ENCODE results near the gene ERGIC3.

Gene ERGIC3

DNA sequence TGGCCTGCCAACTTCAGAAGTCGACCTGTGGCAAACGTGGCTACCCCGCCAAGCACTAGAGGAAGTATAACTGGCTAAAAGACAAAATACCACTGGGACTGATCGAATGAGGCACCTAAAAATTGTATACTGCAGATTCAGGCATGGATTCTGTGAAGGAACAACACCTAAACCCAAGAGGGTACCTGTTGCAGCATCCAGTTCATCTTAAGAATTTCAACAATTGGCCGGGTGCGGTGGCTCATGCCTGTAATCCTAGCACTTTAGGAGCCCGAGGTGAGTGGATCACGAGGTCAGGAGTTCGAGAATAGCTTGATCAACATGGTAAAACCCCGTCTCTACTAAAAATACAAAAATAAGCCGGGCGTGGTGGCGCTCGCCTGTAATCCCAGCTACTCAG is 46.5 kb downstream of the ERGIC3 start:
- Histone ChIP-seq H3K79me2 (ENCODE audit: control insufficient read depth, low read length) (no peaks in the 10 kb centered on the region), H3K4me1 (ENCODE audit: control insufficient read depth, low read length) (no peaks in the 10 kb centered on the region), H3K36me3 (ENCODE audit: control insufficient read depth, low read length) (no peaks in the 10 kb centered on the region), H3K4me3 (ENCODE audit: low read length) (no peak overlapping the region), H3K27ac (ENCODE audit: low read depth, low read length) (no peak overlapping the region), H3K4me2 (ENCODE audit: low read length) (no peak overlapping the region), H3K9me2 (replicated peaks; ENCODE audit: control insufficient read depth, low read length) (no peaks in the 10 kb centered on the region), H3F3A (ENCODE audit: control insufficient read depth, insufficient read depth) (no peaks in the 10 kb centered on the region), H4K20me1 (ENCODE audit: control insufficient read depth, insufficient read depth, low read depth, low read length) (no peaks in the 10 kb centered on the region), H3K27me3 (ENCODE audit: control insufficient read depth, low read length) (no peaks in the 10 kb centered on the region), H3K9me3 (ENCODE audit: control insufficient read depth, insufficient read depth, low read length) (no peaks in the 10 kb centered on the region)
- TF ChIP-seq, protein P1, sequence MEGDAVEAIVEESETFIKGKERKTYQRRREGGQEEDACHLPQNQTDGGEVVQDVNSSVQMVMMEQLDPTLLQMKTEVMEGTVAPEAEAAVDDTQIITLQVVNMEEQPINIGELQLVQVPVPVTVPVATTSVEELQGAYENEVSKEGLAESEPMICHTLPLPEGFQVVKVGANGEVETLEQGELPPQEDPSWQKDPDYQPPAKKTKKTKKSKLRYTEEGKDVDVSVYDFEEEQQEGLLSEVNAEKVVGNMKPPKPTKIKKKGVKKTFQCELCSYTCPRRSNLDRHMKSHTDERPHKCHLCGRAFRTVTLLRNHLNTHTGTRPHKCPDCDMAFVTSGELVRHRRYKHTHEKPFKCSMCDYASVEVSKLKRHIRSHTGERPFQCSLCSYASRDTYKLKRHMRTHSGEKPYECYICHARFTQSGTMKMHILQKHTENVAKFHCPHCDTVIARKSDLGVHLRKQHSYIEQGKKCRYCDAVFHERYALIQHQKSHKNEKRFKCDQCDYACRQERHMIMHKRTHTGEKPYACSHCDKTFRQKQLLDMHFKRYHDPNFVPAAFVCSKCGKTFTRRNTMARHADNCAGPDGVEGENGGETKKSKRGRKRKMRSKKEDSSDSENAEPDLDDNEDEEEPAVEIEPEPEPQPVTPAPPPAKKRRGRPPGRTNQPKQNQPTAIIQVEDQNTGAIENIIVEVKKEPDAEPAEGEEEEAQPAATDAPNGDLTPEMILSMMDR (IDR thresholded peaks at IDR 0.05; ENCODE audit: low read depth, low read length, poor library complexity, severe bottlenecking) = no peak
- TF ChIP-seq EZH2phosphoT487 (IDR thresholded peaks at IDR 0.05; ENCODE audit: borderline replicate concordance, low read length) = no peak

DNA sequence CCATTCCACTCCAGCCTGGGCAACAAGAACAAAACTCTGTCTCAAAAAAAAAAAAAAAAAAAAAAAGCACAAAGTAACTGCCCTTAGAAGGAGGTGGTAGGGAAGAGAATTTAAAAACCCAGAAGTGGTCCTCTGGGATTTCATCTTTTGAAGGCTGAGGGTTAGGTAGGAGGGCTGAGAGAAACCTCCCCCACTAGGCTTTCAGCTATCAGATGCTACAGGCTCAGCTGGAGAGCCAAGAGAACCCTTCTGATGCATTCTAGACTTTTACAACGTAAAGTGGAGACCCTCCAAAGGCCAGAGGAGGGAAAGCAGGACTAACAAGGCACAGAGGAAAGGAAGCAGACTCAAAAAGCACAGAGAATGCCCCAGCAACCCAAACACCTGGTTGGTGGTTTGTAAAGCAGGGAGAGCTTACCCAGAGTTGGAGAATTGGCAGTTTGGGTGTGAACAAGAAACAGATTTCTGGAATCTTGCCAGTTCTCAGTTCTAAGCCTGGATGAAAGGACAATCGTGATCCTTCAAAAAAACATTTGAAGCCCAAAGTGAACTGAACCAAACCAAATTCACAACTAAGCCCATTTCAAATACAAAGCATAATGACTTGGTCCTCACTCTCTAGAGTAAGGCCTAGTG is 50.6 kb downstream of the ERGIC3 start:
- Histone ChIP-seq H4K20me1 (ENCODE audit: control insufficient read depth, insufficient read depth, low read depth, low read length) (no peaks in the 10 kb centered on the region), H3K4me3 (ENCODE audit: low read length) (no peak overlapping the region), H3K9me2 (replicated peaks; ENCODE audit: control insufficient read depth, low read length) (no peaks in the 10 kb centered on the region), H3K27me3 (ENCODE audit: control insufficient read depth, low read length) (peaks cover 3% of the 10 kb centered on the region; the same call in 1 of the 2 replicates), H3K4me2 (ENCODE audit: low read length) (no peak overlapping the region), H3K27ac (ENCODE audit: low read depth, low read length) (no peak overlapping the region), H3K4me1 (ENCODE audit: control insufficient read depth, low read length) (no peaks in the 10 kb centered on the region), H3K9me3 (ENCODE audit: control insufficient read depth, insufficient read depth, low read length) (no peaks in the 10 kb centered on the region), H3K79me2 (ENCODE audit: control insufficient read depth, low read length) (no peaks in the 10 kb centered on the region), H3K36me3 (ENCODE audit: control insufficient read depth, low read length) (no peaks in the 10 kb centered on the region), H3F3A (ENCODE audit: control insufficient read depth, insufficient read depth) (no peaks in the 10 kb centered on the region)
- no peak for TF ChIP-seq EZH2phosphoT487 (IDR thresholded peaks at IDR 0.05; ENCODE audit: borderline replicate concordance, low read length)

DNA sequence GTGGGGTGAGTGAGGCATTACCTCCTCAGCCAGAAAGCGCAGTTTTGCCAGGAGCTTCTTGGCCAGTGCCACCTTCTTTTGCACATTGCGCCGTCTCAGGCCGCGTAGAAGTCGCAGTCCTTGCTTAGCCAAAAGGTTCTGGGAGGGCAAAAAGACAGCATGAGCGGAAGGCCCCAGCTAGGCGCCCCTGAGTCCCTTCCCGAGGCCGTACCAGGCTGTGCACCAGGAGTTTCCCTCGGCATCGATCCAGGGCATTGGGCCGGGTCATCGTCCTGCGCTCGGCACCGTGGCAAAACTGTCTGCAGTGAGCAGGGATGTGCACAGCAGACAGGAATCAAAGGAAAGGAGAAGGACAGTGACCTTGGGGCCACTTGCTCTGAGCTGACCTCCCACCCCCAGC is 53.6 kb downstream of the ERGIC3 start:
- no peak for TF ChIP-seq EZH2phosphoT487 (IDR thresholded peaks at IDR 0.05; ENCODE audit: borderline replicate concordance, low read length)
- TF ChIP-seq, protein P1 (IDR thresholded peaks at IDR 0.05; ENCODE audit: low read depth, low read length, poor library complexity, severe bottlenecking) = no peak

DNA sequence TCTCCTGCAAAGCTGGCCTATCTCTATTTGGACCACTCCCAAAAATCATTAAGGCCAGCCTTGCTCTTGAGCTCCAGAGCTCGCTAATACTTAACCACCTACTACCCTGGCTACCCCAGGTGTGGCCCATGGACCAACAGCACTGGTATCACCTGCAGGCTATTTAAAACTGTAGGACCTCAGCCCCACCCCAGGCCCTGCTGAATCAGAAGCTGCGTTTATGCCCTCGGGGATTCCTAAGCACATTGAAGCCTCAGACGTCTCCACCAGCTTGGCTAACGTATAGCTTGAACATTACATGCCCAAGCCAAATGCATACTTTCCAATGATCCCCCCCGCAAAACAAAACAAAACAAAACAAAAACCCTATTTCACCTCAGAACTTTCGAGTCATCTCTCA is 54.0 kb downstream of the ERGIC3 start:
- TF ChIP-seq EZH2phosphoT487 (IDR thresholded peaks at IDR 0.05; ENCODE audit: borderline replicate concordance, low read length) = no peak
- TF ChIP-seq, protein P1 (IDR thresholded peaks at IDR 0.05; ENCODE audit: low read depth, low read length, poor library complexity, severe bottlenecking) = no peak
- Histone ChIP-seq H3K9me3 (ENCODE audit: control insufficient read depth, insufficient read depth, low read length) (no peaks in the 10 kb centered on the region), H4K20me1 (ENCODE audit: control insufficient read depth, insufficient read depth, low read depth, low read length) (no peaks in the 10 kb centered on the region), H3K36me3 (ENCODE audit: control insufficient read depth, low read length) (no peaks in the 10 kb centered on the region), H3F3A (ENCODE audit: control insufficient read depth, insufficient read depth) (no peaks in the 10 kb centered on the region), H3K4me3 (ENCODE audit: low read length) (no peak overlapping the region), H3K79me2 (ENCODE audit: control insufficient read depth, low read length) (no peaks in the 10 kb centered on the region), H3K9me2 (replicated peaks; ENCODE audit: control insufficient read depth, low read length) (no peaks in the 10 kb centered on the region), H3K27me3 (ENCODE audit: control insufficient read depth, low read length) (peaks cover 20% of the 10 kb centered on the region), H3K27ac (ENCODE audit: low read depth, low read length) (no peak overlapping the region), H3K4me2 (ENCODE audit: low read length) (no peak overlapping the region), H3K4me1 (ENCODE audit: control insufficient read depth, low read length) (peaks cover 1% of the 10 kb centered on the region)

More for the DNA sequence above, 53.6 kb downstream of the ERGIC3 start:
- no peak overlapping the region for H3K27ac ChIP-seq (ENCODE audit: low read depth, low read length)
- no peak overlapping the region for H3K4me3 ChIP-seq (ENCODE audit: low read length)
- peaks cover 16% of the 10 kb centered on the region for H3K27me3 ChIP-seq (ENCODE audit: control insufficient read depth, low read length)
- no peaks in the 10 kb centered on the region for H3K36me3 ChIP-seq (ENCODE audit: control insufficient read depth, low read length)
- H3K79me2 ChIP-seq (ENCODE audit: control insufficient read depth, low read length) = no peaks in the 10 kb centered on the region
- no peaks in the 10 kb centered on the region for H3K9me3 ChIP-seq (ENCODE audit: control insufficient read depth, insufficient read depth, low read length)
- H3F3A ChIP-seq (ENCODE audit: control insufficient read depth, insufficient read depth) = no peaks in the 10 kb centered on the region
- H3K4me1 ChIP-seq (ENCODE audit: control insufficient read depth, low read length) = no peaks in the 10 kb centered on the region
- no peak overlapping the region for H3K4me2 ChIP-seq (ENCODE audit: low read length)
- H3K9me2 ChIP-seq (replicated peaks; ENCODE audit: control insufficient read depth, low read length) = no peaks in the 10 kb centered on the region
- no peaks in the 10 kb centered on the region for H4K20me1 ChIP-seq (ENCODE audit: control insufficient read depth, insufficient read depth, low read depth, low read length)
